IMR-90 (cell line): ENCODE measurements around the gene C4orf33. TPM values are rescaled to one million over a fixed set of nuclear protein-coding genes. Genes with fewer than 3 reads are reported as not detected.

ENCODE experiments used
- ATAC-seq: fragments of 200-7000 bp; cut with Tn5 transposase; 2 replicates; pipeline ENCODE4 v1.9.1; 2020; ENCODE audit warnings: low read depth, mild to moderate bottlenecking, moderate library complexity
- BruUV-seq: library from RNA; stranded (reverse); fragments of 400-500 nt; replicated peaks from 2 replicates; lab custom pipeline; 2021; lab: Mats Ljungman, UMichigan
- CTCF ChIA-PET: fragments of 300-600 bp; formaldehyde crosslinking; extraction: SDS; loops from one replicate; lab custom pipeline; 2021; ENCODE audit warnings: antibody characterized with exemption; lab: Yijun Ruan, JAX
- POLR2A ChIA-PET: fragments of 300-600 bp; sonication (Branson Sonifier 250); formaldehyde crosslinking; loops from one replicate; lab custom pipeline; 2022; ENCODE audit warnings: antibody characterized with exemption; ENCODE audit not compliant: unreplicated experiment; lab: Charles Lee
- DNase-seq: peaks from one replicate; pipeline ENCODE4 v3.0.0; 2013
- H2AFZ ChIP-seq: replicated peaks from 2 replicates; pipeline ENCODE3; 2013; ENCODE audit warnings: low read length, mild to moderate bottlenecking; ENCODE audit not compliant: poor library complexity
- H2AK5ac ChIP-seq: 2 replicates; pipeline ENCODE4 v1.6.1; 2013; ENCODE audit warnings: low read depth, low read length, inconsistent platforms
- H2AK9ac ChIP-seq: replicated peaks from 2 replicates; pipeline ENCODE3; 2013; ENCODE audit warnings: mild to moderate bottlenecking, low read depth, low read length, moderate library complexity; ENCODE audit not compliant: poor library complexity
- H2BK120ac ChIP-seq: 2 replicates; pipeline ENCODE4 v1.6.1; 2013; ENCODE audit warnings: low read depth, low read length, inconsistent platforms
- H2BK15ac ChIP-seq: 3 replicates; pipeline ENCODE4 v1.6.1; 2013; ENCODE audit warnings: low read depth, low read length, inconsistent platforms
- H2BK20ac ChIP-seq: 2 replicates; pipeline ENCODE4 v1.6.1; 2013; ENCODE audit warnings: low read depth, mild to moderate bottlenecking, inconsistent platforms, low read length, moderate library complexity
- H2BK5ac ChIP-seq: 2 replicates; pipeline ENCODE4 v1.6.1; 2013; ENCODE audit warnings: mild to moderate bottlenecking, low read depth, low read length, inconsistent platforms; ENCODE audit not compliant: poor library complexity, severe bottlenecking
- H3K14ac ChIP-seq: replicated peaks from 2 replicates; pipeline ENCODE4 v1.6.1; 2013; ENCODE audit warnings: low read depth, low read length, inconsistent platforms
- H3K18ac ChIP-seq: 2 replicates; pipeline ENCODE4 v1.6.1; 2013; ENCODE audit warnings: low read depth, low read length, control low read depth
- H3K23ac ChIP-seq: 2 replicates; pipeline ENCODE4 v1.6.1; 2013; ENCODE audit warnings: low read depth, low read length, inconsistent platforms
- H3K27ac ChIP-seq: 2 replicates; pipeline ENCODE4 v1.5.1; 2013; ENCODE audit warnings: mild to moderate bottlenecking, control low read depth, low read length; ENCODE audit not compliant: insufficient read depth
- H3K27me3 ChIP-seq: 2 replicates; pipeline ENCODE4 v1.6.1; 2013; ENCODE audit warnings: low read length; ENCODE audit not compliant: control insufficient read depth, insufficient read depth
- H3K36me3 ChIP-seq: 2 replicates; pipeline ENCODE4 v1.6.1; 2013; ENCODE audit warnings: low read length, mixed read lengths; ENCODE audit not compliant: control insufficient read depth, insufficient read depth
- H3K4ac ChIP-seq: 2 replicates; pipeline ENCODE4 v1.6.1; 2013; ENCODE audit warnings: low read depth, low read length, inconsistent platforms
- H3K4me1 ChIP-seq: 2 replicates; pipeline ENCODE4 v1.6.1; 2013; ENCODE audit warnings: low read length, mixed read lengths; ENCODE audit not compliant: control insufficient read depth, insufficient read depth
- H3K4me2 ChIP-seq: 2 replicates; pipeline ENCODE4 v1.6.1; 2013; ENCODE audit warnings: low read depth, mild to moderate bottlenecking, control low read depth, low read length, moderate library complexity
- H3K4me3 ChIP-seq: 2 replicates; pipeline ENCODE4 v1.5.1; 2013; ENCODE audit warnings: low read depth, mild to moderate bottlenecking, control low read depth, low read length, moderate library complexity; ENCODE audit not compliant: insufficient read depth
- H3K56ac ChIP-seq: 2 replicates; pipeline ENCODE4 v1.6.1; 2013; ENCODE audit warnings: low read length, inconsistent platforms; ENCODE audit not compliant: insufficient read depth; ENCODE audit errors: extremely low read depth
- H3K79me1 ChIP-seq, 2 experiments: 2 replicates each; pipeline ENCODE4 v1.6.1; 2013; ENCODE audit warnings: low read length in 2 of 2, inconsistent platforms in 1 of 2, low read depth in 1 of 2
- H3K9ac ChIP-seq: 2 replicates; pipeline ENCODE4 v1.6.1; 2013; ENCODE audit warnings: low read depth, low read length, control low read depth
- H3K9me1 ChIP-seq: 2 replicates; pipeline ENCODE4 v1.6.1; 2013; ENCODE audit warnings: low read length, inconsistent platforms; ENCODE audit not compliant: insufficient read depth
- H3K9me3 ChIP-seq: 2 replicates; pipeline ENCODE4 v1.6.1; 2013; ENCODE audit warnings: low read length; ENCODE audit not compliant: control insufficient read depth, insufficient read depth
- H4K20me1 ChIP-seq: 2 replicates; pipeline ENCODE4 v1.6.1; 2013; ENCODE audit warnings: low read length, inconsistent platforms; ENCODE audit not compliant: insufficient read depth
- H4K5ac ChIP-seq: 2 replicates; pipeline ENCODE4 v1.6.1; 2013; ENCODE audit warnings: mild to moderate bottlenecking, low read depth, low read length, control low read depth
- H4K8ac ChIP-seq, 2 experiments: 2 replicates each; pipeline ENCODE4 v1.6.1; 2013; ENCODE audit warnings: low read depth in 2 of 2, low read length in 2 of 2, control low read depth in 1 of 2, inconsistent platforms in 1 of 2
- H4K91ac ChIP-seq: 2 replicates; pipeline ENCODE4 v1.6.1; 2013; ENCODE audit warnings: low read depth, low read length, inconsistent platforms; ENCODE audit not compliant: insufficient read depth
- BHLHE40 ChIP-seq: fragments of 150-350 bp; IDR thresholded peaks from 2 replicates; pipeline ENCODE4 v1.6.1; 2016; ENCODE audit warnings: mild to moderate bottlenecking, low read depth, low read length
- CEBPB ChIP-seq: IDR thresholded peaks from 2 replicates; pipeline ENCODE4 v1.6.1; 2012; ENCODE audit warnings: low read depth, low read length, improper control_type of control experiment
- CHD1 ChIP-seq: IDR thresholded peaks from 2 replicates; pipeline ENCODE4 v1.6.1; 2012; ENCODE audit warnings: low read depth, low read length, improper control_type of control experiment
- CTCF ChIP-seq: conservative IDR thresholded peaks from 2 replicates; pipeline ENCODE4 v1.5.1; 2012; ENCODE audit warnings: mild to moderate bottlenecking, low read depth, low read length, improper control_type of control experiment
- ELK1 ChIP-seq: fragments of 150-350 bp; IDR thresholded peaks from 2 replicates; pipeline ENCODE4 v1.6.1; 2016; ENCODE audit warnings: low read depth, mild to moderate bottlenecking, low read length, moderate library complexity, borderline replicate concordance
- FOS ChIP-seq: fragments of 150-350 bp; IDR thresholded peaks from 2 replicates; pipeline ENCODE4 v1.6.1; 2016; ENCODE audit warnings: low read depth, low read length
- MAFK ChIP-seq: IDR thresholded peaks from 2 replicates; pipeline ENCODE4 v1.6.1; 2012; ENCODE audit warnings: low read depth, low read length, improper control_type of control experiment
- MAZ ChIP-seq: IDR thresholded peaks from 2 replicates; pipeline ENCODE4 v1.6.1; 2012; ENCODE audit warnings: low read depth, mild to moderate bottlenecking, low read length, improper control_type of control experiment, moderate library complexity, borderline replicate concordance
- MXI1 ChIP-seq: IDR thresholded peaks from 2 replicates; pipeline ENCODE4 v1.6.1; 2012; ENCODE audit warnings: low read depth, mild to moderate bottlenecking, low read length, moderate library complexity, borderline replicate concordance
- NFE2L2 ChIP-seq: fragments of 150-350 bp; IDR thresholded peaks from 2 replicates; pipeline ENCODE4 v1.6.1; 2016; ENCODE audit warnings: low read depth, mild to moderate bottlenecking, low read length
- POLR2A ChIP-seq: IDR thresholded peaks from 2 replicates; pipeline ENCODE4 v1.6.1; 2012; ENCODE audit warnings: mild to moderate bottlenecking, low read depth, low read length
- RAD21 ChIP-seq: IDR thresholded peaks from 2 replicates; pipeline ENCODE4 v1.6.1; 2012; ENCODE audit warnings: low read length, improper control_type of control experiment
- RCOR1 ChIP-seq: IDR thresholded peaks from 2 replicates; pipeline ENCODE4 v1.6.1; 2012; ENCODE audit warnings: mild to moderate bottlenecking, low read length, improper control_type of control experiment; ENCODE audit not compliant: insufficient replicate concordance
- RFX5 ChIP-seq: IDR thresholded peaks from 2 replicates; pipeline ENCODE4 v1.8.0; 2012; ENCODE audit warnings: low read depth, mild to moderate bottlenecking, low read length, moderate library complexity
- SMC3 ChIP-seq: fragments of 150-350 bp; IDR thresholded peaks from 2 replicates; pipeline ENCODE4 v1.6.1; 2016; ENCODE audit warnings: low read depth, mild to moderate bottlenecking, antibody characterized with exemption, low read length, moderate library complexity
- USF2 ChIP-seq: fragments of 150-350 bp; IDR thresholded peaks from 2 replicates; pipeline ENCODE4 v1.6.1; 2017; ENCODE audit warnings: mild to moderate bottlenecking, antibody characterized with exemption, low read length, low read depth
- WGBS, 2 experiments: methylation state at CpG; one replicate each; pipeline versions ENCODE4 v1.1.5 to v1.1.7; 2013; ENCODE audit warnings: missing lambda C conversion rate in 2 of 2; ENCODE audit not compliant: insufficient read length in 1 of 2; ENCODE audit errors: extremely low coverage in 2 of 2; 5-methylcytosine and 5-hydroxymethylcytosine counted together
- dilution Hi-C: fragments of 300-500 bp; cut with HindIII; formaldehyde crosslinking; loops from one replicate; pipeline ENCODE4 v1.14.3; 2018; ENCODE audit warnings: low sequenced_read_pairs; ENCODE audit not compliant: unreplicated experiment
- in situ Hi-C: fragments of 300-500 bp; cut with MboI; formaldehyde crosslinking; loops from 3 replicates; pipeline ENCODE4 v1.14.3; 2019; ENCODE audit warnings: low sequenced_read_pairs, inconsistent platforms, mixed read lengths
- intact Hi-C: fragments of 100-400 bp; cut with micrococcal nuclease; formaldehyde crosslinking; loops from 2 replicates; pipeline ENCODE4 v1.10.0; 2022
- polyA plus RNA-seq, 3 experiments: library from polyadenylated mRNA; depleted of rRNA; stranded (reverse); fragments of >200 nt; gene quantifications; 2 replicates each; pipeline ENCODE4 v1.2.3, GENCODE V29; 2012; ENCODE audit warnings: low replicate concordance in 1 of 3
- total RNA-seq: library from RNA; depleted of rRNA; stranded (reverse); fragments of >200 nt; gene quantifications from 2 replicates; pipeline ENCODE4 v1.2.3, GENCODE V29; 2012

C4orf33 gene
- total and polyA plus RNA-seq, 2 of the 4 experiments (the other 2 are of a cell fraction), result 4.7 to 5.3 TPM

- Histone ChIP-seq H2AFZ (no peak overlapping the region), H3K9ac (no peak overlapping the region), H3K9me3 (no peaks in the 10 kb centered on the region), H3K79me1 (no peaks in the 10 kb centered on the region), H3K56ac (no peak overlapping the region), H3K14ac (no peak overlapping the region), H2AK9ac (no peak overlapping the region), H3K36me3 (no peaks in the 10 kb centered on the region), H2BK120ac (no peak overlapping the region), H2AK5ac (no peak overlapping the region), H3K27me3 (no peaks in the 10 kb centered on the region), H3K4me2 (no peak overlapping the region), H4K20me1 (no peaks in the 10 kb centered on the region), H3K27ac (no peak overlapping the region), H3K18ac (no peak overlapping the region), H3K4ac (no peak overlapping the region), H2BK20ac (no peak overlapping the region), H4K8ac (no peak overlapping the region), H2BK5ac (no peak overlapping the region), H2BK15ac (no peak overlapping the region), H4K91ac (no peak overlapping the region), H3K4me1 (no peaks in the 10 kb centered on the region), H3K23ac (no peak overlapping the region), H3K9me1 (no peaks in the 10 kb centered on the region), H4K5ac (no peak overlapping the region), H3K4me3 (no peak overlapping the region)
- CTCF ChIA-PET, result no interaction called here
- whole genome bisulfite sequencing, 2 experiments, result no CpG with 5 or more reads among the region's 3 CpGs
- intact Hi-C loops (no loop called here), dilution Hi-C loops (no loop called here), in situ Hi-C loops (no loop called here)
- TF ChIP-seq RFX5 (no peak), ELK1 (no peak), MAZ (no peak), CHD1 (no peak), CEBPB (no peak), USF2 (no peak), BHLHE40 (no peak), FOS (no peak), MXI1 (no peak), SMC3 (no peak), NFE2L2 (no peak), RAD21 (no peak), CTCF (no peak), MAFK (no peak), RCOR1 (no peak), POLR2A (no peak)
- ATAC-seq (no peak), DNase-seq (no peak)
- POLR2A ChIA-PET, result no interaction called here
- BruUV-seq, result no TSS peak
Measured at GRCh38 chr4:129164243-129164642, 68.3 kb downstream of the C4orf33 start.
